GM21367 (cell line): ENCODE data around the gene CTBP1.

Experiments
- ATAC-seq: cut with Tn5 transposase; IDR thresholded peaks from one replicate; pipeline ENCODE4 v1.9.1; 2021; ENCODE audit not compliant: unreplicated experiment

Gene CTBP1

DNA sequence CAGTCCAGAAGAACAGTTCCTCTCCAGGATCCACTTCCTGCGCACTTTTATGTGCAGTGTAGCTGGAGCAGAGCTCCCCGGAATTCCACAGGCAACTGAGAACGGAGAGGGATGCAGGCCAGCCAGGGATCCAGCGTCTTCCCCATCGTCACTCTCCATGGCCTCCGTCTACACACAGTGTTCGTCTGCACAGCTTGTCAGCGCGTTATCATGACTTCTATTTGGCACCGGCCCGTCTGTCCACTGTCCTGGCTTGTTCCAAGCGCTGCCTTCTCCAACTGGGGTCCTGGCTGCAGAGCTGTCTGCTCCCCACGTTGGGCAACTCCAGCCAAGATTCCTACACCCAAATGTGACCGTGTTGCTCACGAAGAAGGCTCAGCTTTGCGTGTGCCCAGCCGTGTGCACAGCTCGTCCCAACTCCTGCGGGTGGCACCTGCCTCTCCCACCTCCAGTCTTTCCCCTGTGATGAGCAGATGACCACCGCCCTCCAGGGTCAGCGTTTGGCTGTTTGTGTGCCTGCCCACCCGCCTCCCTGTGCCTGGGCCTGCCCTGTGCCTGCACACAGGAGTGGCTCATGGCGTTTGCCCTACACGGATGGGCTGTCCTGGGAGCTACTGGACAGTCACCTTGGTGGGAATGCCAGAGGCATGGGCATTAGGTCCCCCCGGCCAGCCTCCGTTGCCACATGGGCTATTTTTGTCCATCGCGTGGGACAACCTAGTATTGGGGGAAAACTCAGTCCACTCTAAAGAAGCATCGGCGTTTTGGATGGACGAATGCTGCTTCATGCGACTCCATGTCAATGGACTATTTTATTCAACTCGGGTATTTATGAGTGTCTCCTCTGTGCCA, 2.2 kb upstream of the CTBP1 start:
- no peak for ATAC-seq

- no peak for ATAC-seq
Measured at GRCh38 chr4:1250527-1250812, 1.5 kb upstream of the CTBP1 start.

DNA sequence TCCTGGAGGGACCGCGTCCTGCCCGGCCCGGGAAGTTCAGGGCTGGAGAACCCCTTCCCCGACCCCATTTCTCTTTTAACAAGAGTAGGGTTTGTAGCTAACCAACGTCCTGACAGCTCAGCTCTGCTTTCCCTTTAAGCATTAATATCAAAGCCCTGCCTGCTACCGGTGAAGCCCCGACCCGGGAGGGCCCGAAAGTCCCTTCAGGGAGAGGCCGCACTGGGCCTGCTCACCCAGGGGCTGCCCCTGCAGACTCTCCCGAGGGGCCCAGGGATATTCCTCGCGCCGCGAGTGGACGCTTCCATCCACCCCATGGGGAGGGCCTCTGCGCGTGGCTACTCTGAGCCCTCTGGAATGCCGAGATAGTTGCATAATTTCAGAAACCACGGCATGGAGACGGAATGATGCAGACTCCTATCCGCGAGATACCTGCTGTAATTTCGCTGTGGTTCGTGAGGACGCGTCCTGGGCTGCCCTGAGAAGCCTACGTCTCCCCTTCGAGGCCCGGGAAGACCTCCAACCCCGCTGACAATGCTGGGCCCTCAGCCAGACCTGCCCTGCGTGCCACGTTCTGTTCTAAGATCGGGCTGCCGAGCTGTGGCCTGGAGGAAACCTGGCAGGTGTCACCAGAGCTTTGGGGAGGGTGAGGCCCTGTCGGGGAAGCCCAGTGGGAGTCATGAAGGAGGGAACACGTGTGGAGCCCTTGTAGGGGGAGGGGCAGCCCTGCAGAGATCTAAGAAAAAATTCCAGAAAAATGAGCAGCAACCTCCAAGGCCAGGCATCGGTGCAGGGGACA, 999 bp upstream of the CTBP1 start:
- ATAC-seq: peak; percentile 3

DNA sequence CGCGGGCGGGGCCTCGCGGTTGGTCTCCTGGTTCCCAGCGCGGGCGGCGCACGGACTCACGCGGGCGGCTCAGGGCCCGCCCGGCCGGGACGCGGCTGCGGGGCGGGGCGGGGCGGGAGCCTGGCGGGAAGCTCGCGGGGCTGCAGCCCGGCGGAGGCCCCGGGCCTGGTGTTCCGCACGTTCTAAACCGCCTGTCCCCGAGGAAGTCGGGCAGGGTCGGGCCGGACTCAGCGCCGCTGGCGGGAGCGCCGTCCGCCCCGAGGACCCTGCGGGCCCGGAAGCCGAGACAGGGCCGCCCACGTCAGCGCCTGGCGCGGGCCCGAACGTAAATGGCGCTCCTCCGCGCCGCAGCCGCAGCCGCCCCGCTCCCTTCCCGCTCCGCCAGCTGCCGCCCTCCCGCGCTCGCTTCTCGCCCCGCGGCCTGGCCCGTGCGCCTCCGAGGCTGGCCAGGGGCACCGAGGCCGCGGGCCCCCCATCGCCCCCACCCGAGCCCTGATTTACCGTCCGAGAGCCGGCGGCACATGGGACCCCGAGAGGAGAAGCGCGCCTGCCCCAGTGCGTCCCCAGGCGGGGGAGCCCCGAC, 309 bp upstream of the CTBP1 start:
- peak; percentile 39 for ATAC-seq

DNA sequence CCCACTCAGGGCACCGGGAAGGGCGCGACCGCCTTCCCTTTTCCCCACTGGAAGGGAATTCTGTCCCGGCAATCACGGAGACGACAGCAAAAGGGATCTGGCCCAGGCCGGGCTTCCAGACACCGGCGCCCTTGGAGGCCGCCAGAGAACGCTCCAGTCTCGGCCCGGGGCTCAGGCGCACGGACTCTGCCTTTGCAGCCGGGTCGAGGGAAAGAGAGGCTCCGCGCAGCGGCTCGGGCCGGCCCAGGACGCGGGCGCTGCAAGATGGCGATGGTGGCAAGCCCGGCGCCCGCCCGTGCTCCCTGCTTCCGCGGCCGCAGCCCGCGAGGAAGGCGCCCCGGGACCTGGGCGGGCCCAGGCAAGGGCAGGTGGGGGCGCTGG, 1.1 kb downstream of the CTBP1 start:
- ATAC-seq: peak; percentile 15

- ATAC-seq: no peak
Measured at GRCh38 chr4:1246901-1247863, 1.7 kb downstream of the CTBP1 start.

DNA sequence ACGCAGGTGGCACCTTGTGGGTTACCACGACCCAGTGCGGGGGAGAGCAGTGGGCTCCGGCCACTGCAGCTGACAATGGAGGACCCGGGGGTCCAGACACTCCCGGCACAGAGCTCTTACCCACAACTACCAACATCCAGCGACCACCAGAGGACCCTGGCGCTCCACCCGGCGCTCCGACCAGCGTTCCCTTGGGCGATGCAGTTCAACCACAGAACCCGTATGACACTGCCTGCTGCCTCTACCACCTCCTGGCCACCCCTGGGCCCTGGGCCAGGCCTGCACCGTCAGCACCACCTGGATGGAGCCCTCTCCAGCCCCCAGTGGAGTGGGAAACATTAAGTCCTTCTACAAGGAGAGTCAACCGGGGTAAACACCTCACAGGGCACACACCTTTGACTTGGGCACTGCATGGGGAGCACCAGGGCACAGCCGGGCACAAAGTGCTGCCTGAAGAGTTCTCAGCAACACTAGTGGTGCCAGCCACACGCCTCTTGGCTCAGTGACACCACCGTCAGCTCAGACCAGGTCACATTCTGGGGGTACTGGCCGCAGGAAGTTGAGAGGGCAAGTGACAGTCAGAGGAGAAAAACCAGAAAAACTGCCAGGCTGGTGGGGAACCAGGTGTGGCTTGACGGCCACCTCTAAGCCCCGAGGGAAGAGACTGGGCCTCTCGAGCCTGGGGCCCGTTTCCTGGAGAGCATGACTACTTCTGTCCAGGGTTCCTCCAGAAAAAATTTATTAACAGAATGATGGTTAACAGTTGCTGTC, 2.6 kb downstream of the CTBP1 start:
- ATAC-seq: no peak

DNA sequence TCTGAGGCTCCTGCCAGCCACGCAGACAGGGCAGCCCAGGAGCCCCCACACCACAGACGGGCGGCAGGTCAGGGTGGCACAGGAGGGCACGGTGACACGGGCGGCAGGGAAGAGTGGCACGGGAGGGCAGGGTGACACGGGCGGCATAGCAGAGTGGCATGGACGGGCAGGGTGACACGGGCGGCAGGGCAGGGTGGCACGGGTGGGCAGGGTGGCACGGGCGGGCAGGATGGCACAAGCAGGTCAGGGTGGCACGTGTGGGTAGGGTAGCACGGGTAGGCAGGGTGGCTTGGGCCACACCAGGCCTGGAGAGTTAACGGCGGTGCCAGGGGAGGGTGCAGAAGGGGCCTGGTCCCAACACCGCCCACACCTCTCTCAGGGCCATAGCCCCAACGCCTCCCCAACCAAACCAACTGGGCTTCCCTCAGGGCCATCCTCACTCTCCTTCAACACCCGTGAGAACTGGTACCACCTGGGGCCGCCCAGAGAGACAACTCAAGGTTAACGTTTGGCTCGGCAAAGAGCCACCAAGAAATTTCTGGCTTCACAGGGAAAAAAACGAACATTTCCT, 3.4 kb downstream of the CTBP1 start:
- ATAC-seq: no peak

- no peak for ATAC-seq
Measured at GRCh38 chr4:1244978-1245471, 3.9 kb downstream of the CTBP1 start.

- ATAC-seq: no peak
Measured at GRCh38 chr4:1244081-1244977, 4.6 kb downstream of the CTBP1 start.

DNA sequence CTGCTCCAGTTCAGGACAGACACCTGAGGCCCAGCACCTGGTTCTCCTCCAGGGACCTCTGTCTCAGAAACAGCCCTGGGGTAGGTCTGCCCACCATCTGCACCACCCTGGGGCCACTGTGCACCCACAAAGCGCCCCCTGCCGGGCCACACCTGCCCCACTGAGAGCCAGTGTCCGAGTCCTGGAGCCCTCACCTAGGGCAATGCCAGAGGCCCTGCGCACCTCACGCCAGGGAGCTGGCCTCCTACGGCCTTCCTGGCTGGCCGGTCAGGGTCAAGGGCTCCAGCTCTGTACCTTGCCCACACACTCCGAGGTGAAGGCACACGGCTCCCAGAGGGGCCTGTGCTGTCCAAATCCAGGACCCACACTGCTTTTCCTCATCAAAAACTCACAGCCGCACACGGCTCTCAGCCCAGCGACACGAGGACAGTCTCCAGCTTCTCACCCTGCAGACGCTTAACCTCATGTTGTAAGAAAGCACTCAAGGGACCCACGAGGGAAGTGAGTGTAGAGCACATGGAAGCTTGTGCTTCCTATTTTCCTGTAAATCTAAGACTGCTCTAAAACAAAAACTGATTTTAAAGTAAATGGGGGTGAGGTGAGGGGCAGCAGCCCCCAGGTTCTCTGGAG, 5.4 kb downstream of the CTBP1 start:
- ATAC-seq: no peak

GRCh38 chr4:1242506-1243450, 6.2 kb downstream of the CTBP1 start:
- ATAC-seq: no peak

GRCh38 chr4:1241936-1242505, 6.9 kb downstream of the CTBP1 start:
- no peak for ATAC-seq

- no peak for ATAC-seq
Measured at GRCh38 chr4:1241466-1241935, 7.4 kb downstream of the CTBP1 start.

DNA sequence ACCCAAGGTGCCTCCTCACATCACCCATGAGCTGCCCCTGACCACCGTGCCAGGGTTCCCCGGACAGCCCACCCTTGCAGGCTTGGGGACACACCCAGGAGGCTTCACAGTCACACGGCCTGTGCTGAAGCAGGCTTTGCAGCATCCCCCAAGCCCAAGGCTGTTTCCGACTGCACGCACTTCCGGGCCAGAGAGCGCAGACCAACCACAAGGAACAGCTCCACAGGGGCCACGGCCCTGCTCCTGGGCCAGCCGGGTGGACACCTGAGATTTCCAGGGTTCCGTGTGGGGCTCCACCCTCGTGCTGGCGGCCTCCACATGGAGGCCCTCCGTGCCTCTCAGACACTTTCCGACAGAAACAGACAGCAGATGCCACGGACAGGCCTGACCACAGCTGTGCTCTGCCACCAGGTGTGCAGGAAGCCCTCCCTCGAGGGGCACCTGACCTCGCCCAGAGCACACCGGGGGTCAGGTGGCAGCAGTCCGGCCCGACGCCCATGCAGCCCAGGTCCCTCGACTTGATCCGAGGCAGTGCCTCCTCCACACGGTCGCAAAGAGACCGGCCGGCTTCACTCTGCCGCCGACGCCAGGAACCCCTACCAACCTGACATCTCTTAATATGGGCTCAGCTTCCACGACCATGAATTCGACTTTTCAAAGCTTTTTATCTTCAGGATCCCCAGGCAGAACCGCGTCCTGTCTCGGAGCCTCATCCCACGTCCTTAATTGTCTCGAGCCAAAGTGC, 8.0 kb downstream of the CTBP1 start:
- no peak for ATAC-seq

GRCh38 chr4:1239950-1240307, 9.0 kb downstream of the CTBP1 start:
- no peak for ATAC-seq
